GM21390 (cell line): ENCODE results near the gene XXYLT1.

Experiments
- ATAC-seq: cut with Tn5 transposase; IDR thresholded peaks from one replicate; pipeline ENCODE4 v1.9.1; 2021; ENCODE audit not compliant: unreplicated experiment

XXYLT1 gene

DNA sequence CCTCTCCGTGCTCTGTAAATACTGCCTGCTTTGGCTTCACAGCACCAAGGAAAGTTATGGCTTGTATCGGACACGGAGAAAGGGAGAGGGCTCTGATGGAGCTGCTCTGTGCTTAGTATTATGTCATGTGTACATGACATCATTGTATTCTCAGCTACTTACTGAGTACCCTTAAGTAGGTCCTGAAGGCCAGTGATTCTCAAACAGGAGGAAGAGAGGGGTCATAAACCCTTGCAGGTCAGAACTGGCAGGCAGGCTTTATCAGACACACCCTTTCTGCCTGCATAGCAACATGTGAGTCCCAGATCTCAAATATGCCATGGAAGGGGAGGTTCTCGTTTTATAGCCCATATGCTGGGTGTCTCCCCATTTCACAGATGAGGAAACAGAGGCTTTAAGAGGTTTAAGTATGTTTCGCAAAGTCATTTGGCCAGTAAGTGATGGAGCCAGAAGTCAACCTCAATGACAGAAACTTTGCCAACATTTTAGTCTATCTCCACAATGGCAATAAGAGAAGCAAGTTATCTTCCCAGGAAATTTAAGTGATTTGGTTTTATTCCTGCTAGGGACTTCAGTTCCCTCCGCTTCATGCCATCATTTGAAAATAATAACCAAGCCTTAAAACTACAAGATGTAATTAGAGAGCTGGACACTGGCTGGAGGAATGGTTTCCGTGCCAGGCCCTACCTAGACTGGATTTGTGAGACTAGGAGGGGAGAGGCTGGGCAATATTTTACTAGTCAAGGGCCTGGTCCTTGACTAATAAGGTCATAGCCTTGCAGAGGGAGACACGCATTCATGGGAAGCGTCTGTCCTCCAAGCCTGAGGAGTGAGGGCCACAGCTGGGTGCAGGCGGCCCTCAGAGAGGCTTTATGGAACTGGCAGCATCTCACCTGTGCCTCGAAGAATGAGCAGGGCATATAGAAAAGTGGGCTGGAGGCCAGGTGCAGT lies 133.0 kb downstream of the XXYLT1 start:
- no peak for ATAC-seq

DNA sequence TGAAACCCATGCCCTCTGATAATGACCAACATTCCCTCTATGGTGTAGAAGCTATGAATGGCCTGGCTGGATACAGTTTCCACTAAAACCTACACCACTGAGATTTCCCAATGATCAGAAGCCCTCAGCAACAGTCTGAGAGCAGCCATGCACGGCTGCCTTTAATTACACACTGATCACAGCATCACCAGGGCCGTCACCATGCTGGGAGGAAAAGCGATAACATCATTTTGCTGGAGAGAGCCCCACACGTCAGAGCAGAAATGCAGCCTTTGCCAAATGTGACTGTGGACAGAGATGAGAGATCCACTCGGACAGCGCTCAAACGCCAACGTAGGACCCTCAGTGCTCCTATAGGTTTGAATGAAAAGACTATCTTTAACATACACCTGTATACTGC lies 135.0 kb downstream of the XXYLT1 start:
- ATAC-seq: no peak

DNA sequence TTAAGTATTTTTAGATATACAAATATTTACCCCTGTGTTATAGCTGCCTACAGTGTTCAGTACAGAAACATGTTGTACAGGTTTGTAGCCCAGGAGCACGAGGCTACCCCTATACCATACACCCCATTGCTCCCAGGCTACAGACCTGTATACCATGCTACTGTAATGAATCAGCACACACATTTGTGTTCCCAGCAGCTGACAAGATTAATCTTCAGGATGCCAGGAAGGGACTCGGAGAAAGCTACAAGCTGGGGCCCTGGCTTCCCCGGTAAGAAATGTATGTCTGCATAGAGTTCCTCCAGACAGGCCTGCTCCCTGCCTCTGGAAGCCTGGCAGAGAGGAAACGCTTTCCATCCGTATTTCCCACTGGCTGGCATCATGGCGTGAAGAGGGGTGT lies 136.5 kb downstream of the XXYLT1 start:
- ATAC-seq: no peak

DNA sequence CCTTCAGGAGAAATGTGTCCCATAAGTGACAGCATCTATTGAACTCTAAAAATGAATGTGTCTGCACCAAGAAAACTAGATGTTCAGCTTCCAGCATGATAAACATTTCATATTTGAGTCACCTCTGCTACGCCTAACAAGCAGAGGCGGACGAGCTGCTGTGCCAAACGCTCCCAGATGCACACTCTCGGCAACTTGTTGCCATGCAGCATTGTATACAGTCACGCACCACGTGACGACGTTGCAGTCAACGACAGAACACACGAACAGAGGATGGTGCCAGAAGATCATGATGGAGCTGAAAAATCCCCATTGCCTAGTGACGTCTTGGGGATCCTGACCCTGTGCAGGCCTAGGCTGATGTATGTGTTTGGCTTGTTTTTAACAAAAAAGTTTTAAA lies 137.5 kb downstream of the XXYLT1 start:
- ATAC-seq: no peak

DNA sequence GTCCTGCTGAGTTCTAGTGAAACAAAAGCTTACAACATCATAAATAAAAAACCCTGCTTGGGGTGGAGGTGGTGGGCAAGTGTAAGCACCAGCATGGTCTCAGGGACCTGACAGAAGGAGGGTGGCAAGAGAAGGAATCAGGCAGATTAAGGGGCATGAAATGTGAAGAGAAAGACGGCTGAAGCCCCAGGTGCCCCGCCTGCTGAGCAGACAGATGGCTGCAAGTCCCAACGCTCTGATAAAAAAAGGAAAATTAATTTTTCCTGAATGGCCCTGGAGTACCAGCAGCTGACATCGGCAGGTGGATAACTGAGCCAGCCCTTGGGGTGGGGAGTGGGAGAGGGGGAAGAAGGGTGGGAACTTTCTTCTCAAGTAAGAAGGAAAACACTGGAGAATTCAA lies 137.9 kb downstream of the XXYLT1 start:
- ATAC-seq: no peak

DNA sequence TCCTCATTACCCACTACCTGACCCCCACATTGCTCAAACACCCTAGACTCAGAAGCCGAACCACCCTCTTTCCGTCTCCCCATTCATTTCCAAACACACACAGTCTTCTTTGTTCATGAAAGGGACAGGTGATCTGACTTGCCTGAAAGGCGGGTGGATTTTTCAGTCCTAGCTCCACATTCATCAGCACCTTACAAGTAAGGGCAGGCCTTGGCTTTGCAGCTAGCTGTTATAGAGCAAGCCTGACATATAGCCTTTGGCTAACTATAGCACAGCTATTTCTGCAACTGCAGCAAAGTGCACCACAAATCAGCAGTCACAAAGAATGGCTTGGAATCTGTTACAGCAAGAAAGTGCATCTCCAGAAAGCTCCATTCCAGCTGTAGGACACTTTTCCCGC lies 139.8 kb downstream of the XXYLT1 start:
- no peak for ATAC-seq

GRCh38 chr3:195129644-195130492 lies 141.1 kb downstream of the XXYLT1 start:
- ATAC-seq: peak; percentile 83

- ATAC-seq: no peak
These were observed 141.8 kb downstream of the XXYLT1 start for GRCh38 chr3:195129072-195129643.

DNA sequence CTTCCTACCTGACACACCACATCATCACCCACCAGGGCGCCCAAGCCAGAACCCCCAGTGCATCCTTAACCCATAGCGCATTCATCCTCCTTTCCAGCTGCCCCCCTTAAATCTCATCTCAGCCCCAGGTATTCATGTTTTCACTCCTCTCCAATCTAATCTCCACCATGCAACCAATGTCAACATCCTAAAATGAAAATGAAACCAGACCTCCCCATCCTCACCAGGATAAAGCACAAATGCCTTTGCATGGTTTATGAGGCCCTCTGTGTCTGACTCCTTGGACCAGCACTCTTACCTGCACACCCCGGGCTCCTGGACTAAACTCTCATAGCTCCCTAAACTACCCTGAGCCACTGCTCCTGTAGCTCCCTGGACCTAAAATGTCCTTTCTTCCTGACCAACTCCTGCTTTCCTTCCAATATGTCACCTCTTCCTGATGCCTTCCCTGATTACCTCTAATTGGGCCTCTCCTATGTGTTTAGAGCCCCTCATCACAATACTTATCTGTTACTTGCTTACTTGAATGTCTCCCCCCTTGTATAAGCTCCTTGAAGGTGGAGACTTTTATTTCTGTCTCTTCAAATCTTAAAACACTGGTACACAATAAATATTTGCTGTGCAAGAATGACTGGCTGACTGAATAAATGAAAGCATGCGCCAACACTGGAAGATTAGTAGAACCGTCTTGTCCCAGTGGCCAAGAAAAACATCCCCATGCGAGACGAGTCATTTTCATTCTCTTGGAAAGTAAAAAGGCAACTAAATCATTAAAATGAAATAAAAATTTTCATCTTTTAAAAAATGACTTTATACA lies 142.5 kb downstream of the XXYLT1 start:
- no peak for ATAC-seq

GRCh38 chr3:195126056-195126605 lies 144.8 kb downstream of the XXYLT1 start:
- ATAC-seq: no peak

GRCh38 chr3:195125646-195126045 lies 145.3 kb downstream of the XXYLT1 start:
- ATAC-seq: no peak

DNA sequence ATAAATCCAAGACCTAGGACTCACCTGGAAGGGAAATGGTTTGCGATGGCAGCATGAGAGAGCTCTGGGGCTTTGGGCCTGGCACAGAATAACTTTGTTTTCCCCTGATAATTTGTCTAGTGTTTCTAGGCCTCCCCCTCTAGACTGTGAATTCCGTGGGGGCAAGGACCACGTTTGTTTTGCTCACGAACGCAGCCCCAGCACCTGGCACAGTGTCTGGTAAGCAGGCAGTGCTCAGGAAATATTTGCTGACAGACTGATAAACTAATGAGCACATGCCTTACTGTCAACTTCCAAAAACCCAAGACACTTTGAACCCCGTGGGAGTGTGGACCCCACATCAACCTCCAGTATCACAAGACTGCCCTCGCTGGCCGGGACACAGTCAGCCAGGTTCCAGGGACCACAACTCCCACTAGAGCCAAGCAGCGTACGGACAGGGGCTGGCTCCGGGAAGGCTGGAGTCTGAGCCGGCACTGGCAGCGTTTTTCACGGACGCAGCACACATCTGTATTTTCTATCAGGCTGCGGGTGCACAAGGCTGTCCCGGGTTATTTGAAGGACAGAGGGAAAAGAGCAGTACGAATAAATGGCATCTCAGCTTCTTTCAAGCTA lies 146.5 kb downstream of the XXYLT1 start:
- ATAC-seq: no peak

DNA sequence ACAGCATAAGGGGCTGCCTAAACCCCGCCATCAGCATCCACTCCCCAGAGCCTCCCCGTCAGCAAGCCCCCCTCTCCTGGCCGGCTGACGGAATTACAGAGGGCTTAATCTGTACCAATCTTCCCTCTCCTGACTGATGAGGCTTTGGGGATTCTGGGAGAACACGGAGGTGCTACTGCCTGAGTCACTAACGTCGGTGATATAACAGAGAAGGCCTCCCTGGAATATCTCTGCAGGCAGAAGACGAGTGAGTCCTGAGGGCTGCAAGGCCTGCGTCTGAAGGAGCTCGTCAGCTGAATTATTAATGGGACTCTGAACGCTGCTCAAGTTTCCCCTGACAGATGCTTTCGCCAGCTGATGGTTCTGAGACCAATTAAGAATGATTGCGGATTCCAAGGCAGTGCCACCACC lies 147.7 kb downstream of the XXYLT1 start:
- ATAC-seq: no peak

DNA sequence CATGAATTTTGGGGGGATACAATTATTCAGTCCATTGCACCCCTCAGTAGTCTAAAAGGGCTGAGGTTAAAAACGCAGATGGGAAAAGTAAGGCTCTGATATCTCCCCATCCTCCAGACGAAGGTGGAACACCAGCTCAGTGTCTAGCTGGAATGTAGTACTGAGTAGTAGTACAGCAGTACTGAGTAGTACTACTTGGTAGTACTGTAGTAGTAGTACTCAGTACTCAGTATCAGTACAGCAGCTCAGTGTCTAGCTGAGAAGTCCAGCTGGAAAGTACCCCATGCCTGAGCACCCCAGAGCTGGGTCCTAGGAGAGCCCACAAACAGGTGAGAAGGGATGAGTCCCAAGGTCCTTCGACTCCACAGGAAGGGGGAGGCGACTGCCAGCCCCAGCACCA lies 148.7 kb downstream of the XXYLT1 start:
- ATAC-seq: no peak

DNA sequence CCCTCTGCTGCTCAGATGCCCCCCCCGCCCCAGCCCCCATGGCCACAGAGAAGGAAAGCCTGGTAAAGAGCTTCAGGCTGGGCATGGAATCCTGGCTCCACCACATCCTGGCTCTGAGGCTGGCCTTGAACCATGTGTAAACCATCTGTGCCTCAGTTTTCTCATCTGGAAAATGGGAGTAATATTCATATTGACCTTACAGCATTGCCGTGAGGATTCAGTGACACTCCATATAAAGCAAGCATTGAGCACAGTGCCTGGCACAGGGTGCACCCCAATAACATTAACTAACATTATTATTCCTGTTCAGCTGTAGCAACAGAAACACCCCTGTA lies 150.7 kb downstream of the XXYLT1 start:
- no peak for ATAC-seq

DNA sequence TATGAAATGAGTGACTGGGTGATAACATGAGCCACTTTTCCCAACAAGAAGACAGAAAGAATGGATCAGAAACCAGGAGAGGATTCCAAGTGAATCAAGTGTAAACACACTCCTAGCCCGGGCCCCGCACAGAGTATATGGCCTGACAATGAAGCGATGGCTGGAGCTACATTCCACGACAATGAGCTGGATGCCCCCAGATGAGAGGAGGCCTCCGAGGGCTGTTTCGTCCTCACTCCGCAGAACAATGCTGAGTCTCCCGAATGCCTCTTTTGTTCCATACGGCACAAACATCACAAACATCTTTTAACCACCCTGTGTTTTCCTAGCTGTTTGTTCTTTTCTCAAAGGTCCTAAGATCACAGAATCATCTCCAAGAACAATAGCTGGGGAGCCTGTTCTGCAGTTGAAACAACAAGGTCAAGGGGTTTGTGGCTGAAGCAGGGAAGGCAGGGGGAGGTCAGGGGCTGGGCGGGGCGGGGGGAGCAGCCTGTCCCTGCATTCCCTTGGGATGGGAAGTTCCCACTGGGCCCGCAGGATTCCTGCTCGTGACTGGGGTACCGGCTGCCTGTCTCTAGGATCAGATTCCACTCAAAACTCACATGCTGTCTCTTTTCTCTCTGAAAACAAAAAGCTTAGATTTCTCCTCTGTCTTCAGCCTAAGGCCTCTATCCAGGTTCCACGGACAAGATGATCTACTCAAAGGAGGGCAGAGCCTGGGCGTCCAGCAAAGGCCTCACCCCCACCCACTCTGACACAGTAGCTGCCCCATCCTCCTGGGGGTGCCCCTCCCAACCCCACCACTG lies 151.3 kb downstream of the XXYLT1 start:
- no peak for ATAC-seq

DNA sequence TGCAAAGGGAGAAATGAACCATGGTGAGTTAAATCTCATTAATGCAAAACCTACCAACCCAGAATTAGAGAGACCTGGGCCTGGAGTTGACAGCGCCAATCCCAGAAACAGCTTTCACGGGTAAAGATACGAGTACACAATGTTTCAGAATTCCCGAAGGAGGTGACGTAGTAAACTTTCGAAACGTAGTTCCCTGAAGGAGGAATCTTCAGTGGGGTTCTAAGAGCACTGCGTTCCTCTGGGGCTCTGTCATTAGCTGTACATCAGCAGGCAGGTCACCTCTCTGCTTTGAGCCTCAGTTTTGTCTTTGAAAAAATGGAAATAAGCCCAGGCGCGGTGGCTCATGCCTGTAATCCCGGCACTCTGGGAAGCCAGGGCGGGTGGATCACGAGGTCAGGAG lies 152.3 kb downstream of the XXYLT1 start:
- ATAC-seq: no peak

DNA sequence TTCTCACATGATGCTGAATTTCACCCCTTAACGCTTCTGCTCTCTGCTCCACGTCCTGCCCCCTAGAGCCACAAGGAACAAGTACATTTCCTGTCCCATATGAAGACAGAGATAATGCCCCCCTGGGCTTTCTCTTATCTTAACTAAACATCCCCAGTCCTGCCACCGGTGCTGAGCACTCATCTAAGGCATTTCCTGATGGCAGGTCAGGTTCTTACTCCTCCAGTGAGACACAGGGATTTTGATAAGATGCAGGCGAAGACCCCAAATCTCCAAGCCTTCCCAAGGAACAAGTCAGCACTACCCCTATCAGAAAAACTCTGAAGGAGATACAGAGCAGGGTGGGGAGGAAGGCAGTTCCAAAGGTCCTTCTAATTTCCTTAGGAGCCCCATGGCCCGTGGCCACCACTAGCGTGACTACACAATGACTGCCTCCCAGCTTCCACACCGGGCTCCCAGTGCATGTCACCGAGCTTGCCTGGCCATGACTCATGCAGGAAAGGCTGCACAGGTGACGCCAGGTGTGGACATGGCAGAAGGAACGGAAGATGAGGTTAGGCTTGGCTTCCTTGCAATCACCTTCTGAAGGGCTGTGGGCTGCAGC lies 152.9 kb downstream of the XXYLT1 start:
- ATAC-seq: no peak
